Retinal pigment epithelial cell (primary cell): ENCODE results near the gene ANKRD29.

Source experiments
- DNase-seq: peaks from one replicate; pipeline ENCODE4 v3.0.0-alpha.2; 2010; ENCODE audit warnings: low read depth
- H3K4me3 ChIP-seq: 2 replicates; pipeline ENCODE4 v1.5.1; 2011; ENCODE audit warnings: mild to moderate bottlenecking, low read length, control low read depth, moderate library complexity
- TF ChIP-seq, protein P1 (sequence below): conservative IDR thresholded peaks from 2 replicates; pipeline ENCODE4 v1.5.1; 2011; ENCODE audit warnings: low read depth, low read length, control low read depth, inconsistent platforms

The ANKRD29 gene

GRCh38 chr18:23661735-23662308 lies 889 bp downstream of the ANKRD29 start:
- no peak for DNase-seq
- peak overlapping the region; percentile 63 for H3K4me3 ChIP-seq
- TF ChIP-seq, protein P1, sequence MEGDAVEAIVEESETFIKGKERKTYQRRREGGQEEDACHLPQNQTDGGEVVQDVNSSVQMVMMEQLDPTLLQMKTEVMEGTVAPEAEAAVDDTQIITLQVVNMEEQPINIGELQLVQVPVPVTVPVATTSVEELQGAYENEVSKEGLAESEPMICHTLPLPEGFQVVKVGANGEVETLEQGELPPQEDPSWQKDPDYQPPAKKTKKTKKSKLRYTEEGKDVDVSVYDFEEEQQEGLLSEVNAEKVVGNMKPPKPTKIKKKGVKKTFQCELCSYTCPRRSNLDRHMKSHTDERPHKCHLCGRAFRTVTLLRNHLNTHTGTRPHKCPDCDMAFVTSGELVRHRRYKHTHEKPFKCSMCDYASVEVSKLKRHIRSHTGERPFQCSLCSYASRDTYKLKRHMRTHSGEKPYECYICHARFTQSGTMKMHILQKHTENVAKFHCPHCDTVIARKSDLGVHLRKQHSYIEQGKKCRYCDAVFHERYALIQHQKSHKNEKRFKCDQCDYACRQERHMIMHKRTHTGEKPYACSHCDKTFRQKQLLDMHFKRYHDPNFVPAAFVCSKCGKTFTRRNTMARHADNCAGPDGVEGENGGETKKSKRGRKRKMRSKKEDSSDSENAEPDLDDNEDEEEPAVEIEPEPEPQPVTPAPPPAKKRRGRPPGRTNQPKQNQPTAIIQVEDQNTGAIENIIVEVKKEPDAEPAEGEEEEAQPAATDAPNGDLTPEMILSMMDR = no peak

DNA sequence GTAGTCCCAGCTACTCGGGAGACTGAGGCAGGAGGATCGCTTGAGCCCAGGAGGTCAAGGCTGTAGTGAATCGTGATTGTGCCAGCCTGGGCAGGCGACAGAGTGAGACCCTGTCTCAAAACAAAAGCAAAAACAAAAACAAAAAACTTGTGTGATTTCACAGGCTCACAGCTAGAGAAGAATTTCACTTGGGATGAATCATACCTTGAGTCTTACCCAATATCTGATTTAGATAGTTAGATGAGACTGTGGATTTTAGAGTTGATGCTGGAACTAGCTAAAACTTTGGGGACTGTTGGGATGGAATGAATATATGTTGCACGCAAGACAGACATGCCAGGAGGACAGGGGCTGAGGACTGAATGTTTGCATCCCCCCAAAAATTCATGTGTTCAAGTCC lies 4.4 kb downstream of the ANKRD29 start:
- no peak for DNase-seq
- TF ChIP-seq, protein P1 = no peak

GRCh38 chr18:23652232-23652631 lies 10.5 kb downstream of the ANKRD29 start:
- no peak overlapping the region for H3K4me3 ChIP-seq
- TF ChIP-seq, protein P1 = no peak
- DNase-seq = no peak

More for the DNA sequence above, 4.4 kb downstream of the ANKRD29 start:
- H3K4me3 ChIP-seq = no peak overlapping the region

GRCh38 chr18:23650968-23651927 lies 11.5 kb downstream of the ANKRD29 start:
- peak; percentile 40 for DNase-seq
- no peak overlapping the region for H3K4me3 ChIP-seq
- TF ChIP-seq, protein P1 = no peak

GRCh38 chr18:23648940-23649607 lies 13.6 kb downstream of the ANKRD29 start:
- H3K4me3 ChIP-seq = no peak overlapping the region
- TF ChIP-seq, protein P1 = no peak
- no peak for DNase-seq

DNA sequence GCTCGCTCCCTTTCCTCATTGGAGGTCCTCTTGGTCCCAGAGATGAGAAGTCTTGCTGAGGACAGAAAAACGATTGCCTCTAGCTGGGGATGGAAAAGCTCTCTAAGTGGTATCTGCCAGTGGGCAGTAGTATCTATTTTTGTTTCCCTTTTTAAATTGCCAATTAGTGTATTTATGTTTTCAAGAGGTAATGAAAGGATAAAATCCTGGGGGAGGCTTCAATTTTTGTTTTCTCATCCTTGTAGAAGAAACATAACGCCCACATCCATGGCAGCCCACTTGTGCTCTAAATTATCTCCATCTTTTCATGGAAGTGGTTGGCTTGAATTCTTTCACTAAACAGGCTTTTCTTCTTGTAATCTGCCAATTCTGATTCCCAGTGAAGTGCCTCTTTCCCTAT lies 14.3 kb downstream of the ANKRD29 start:
- TF ChIP-seq, protein P1 = no peak
- H3K4me3 ChIP-seq = no peak overlapping the region
- DNase-seq = no peak
